HG03521 (cell line): ENCODE data around the gene AP1S3.
"Not testable (repeated sequence)": the region's sequence is repeated elsewhere in the genome, so short reads cannot be mapped to it uniquely, and the experiment has no call there.

Experiments used
- ATAC-seq: cut with Tn5 transposase; IDR thresholded peaks from one replicate; pipeline ENCODE4 v1.9.1; 2021; ENCODE audit warnings: mild to moderate bottlenecking, moderate library complexity; ENCODE audit not compliant: unreplicated experiment

Gene AP1S3

GRCh38 chr2:223854741-223855140, 17.4 kb upstream of the AP1S3 start:
- no peak for ATAC-seq

DNA sequence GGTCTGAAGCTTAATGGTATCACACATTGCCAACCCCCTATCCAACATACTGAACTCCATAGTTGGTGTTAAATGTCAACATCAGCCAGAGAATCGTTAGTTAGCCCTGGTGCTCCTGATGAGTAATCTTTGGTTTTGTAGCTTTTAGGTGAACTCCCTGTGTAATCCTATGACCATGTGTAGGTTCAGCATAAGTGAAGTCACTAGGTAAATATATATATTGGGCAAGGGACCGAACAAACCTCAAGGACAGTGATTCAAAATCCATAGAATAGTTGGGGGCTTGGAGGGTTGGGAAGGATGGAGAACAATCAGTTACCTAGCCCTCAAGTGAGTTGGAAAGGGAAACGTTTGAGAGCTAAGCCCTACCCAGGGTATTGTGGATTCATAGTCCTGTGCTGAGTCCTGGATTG, 16.0 kb upstream of the AP1S3 start:
- ATAC-seq = no peak

- ATAC-seq = no peak
These were observed 15.0 kb upstream of the AP1S3 start for GRCh38 chr2:223852281-223852795.

- no peak for ATAC-seq
These were observed 10.0 kb upstream of the AP1S3 start for GRCh38 chr2:223847410-223847809.

- ATAC-seq = no peak
These were observed 9.1 kb upstream of the AP1S3 start for GRCh38 chr2:223846515-223846914.

GRCh38 chr2:223841436-223842190, 4.2 kb upstream of the AP1S3 start:
- ATAC-seq = no peak

DNA sequence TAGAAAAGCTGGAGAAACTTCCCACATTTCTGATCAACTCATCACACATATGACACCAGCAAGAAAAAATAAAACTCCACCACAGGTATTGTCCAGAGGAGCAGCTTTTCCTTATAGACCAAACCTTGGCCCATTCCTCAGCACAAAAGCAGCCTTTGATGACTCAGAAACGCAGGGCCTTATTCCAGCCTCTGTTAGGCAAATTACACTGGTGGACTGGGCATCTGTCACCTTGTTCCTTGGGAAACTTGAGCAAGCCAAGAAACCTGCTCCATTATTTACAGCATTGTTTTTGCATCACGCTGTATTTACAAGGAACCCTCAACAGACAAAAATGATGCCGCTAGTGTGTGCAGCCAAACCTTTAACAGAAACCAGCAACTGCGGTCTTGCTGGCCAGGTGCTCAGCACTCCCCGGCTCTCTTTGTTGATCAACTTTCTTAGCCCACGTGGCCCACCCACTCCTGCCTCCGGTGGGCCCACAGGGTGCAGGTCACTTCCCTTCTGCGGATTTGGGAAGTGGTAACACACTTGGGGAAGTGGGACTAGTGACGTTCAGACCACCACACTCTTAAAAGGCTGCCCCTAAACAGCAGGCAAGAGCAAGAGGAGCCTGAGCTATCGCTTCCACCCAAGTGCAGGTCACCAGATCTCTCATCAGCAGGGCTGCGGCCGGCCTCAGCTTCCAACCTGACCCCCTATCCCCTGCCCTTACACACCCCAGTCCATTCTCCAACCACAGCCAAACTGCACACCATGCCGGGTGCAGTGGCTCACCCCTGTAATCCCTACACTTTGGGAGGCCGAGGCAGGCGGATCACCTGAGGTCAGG, 1.5 kb downstream of the AP1S3 start:
- ATAC-seq = peak; percentile 62

- no peak for ATAC-seq
These were observed 3.0 kb downstream of the AP1S3 start for GRCh38 chr2:223834431-223834830.

DNA sequence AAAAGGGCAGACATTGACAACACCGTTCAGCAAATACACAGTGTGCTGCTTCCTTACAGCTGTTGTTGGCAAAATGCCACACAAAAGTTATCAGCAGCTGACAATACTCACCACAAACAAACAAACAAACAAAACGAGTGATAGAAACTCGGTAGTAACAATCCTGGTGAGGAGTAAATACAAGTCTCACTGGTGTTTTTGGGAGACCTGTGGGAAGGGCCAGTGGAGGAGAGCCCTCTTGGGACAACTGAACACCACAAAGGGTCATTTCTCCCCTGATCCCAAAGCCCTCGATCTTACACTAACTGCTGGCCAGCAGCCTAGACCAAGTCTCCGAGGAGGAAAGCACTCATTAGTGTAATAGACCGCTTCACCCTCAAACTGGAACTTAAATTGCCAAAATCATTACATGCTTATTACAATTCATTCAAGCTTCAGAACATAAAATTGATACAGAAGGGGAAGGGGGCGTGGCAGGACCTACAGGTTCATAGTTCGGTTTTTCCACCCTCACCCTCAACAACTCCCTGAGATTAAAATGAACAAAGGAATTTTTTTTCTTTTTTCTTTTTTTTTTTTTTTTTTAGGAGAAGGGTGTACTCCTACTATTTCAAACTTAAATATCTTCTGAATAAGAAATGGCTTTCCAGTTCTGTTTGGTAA, 5.0 kb downstream of the AP1S3 start:
- no peak for ATAC-seq

DNA sequence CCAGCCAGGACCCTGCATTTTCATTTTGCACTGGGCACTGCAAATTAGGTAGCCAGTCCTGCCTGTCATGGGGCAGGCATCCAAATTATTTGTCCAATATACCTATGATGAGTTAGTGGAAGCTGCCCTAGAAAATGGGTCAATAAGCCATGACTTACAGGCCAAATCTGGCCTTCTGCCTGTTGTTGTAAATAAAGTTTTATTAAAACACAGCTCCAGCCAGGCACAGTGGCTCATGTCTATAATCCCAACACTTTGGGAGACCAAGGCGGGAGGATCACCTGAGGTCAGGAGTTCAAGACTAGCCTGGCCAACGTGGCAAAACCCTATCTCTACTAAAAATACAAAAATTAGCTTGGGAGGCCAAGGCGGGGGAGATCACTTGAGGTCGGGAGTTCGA, 8.3 kb downstream of the AP1S3 start:
- no peak for ATAC-seq

- no peak for ATAC-seq
These were observed 9.1 kb downstream of the AP1S3 start for GRCh38 chr2:223828314-223828713.

GRCh38 chr2:223826995-223827394, 10.4 kb downstream of the AP1S3 start:
- no peak for ATAC-seq

DNA sequence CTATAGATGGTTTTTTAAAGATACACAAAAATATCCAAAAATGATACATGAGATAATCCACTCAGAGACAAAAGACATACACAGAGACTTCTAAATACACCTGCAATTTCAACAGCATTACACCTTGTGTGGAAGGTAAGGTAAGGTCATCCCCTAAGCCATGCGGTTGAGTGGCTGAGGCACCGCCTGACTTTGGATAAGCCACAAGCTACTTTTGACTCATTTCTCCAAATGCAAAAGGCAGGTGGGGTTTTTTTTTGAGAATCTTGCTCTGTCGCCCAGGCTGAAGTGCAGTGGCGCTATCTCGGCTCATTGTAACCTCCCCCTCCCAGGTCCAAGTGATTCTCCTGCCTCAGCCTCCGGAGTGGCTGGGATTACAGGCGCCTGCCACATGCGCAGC, 13.1 kb downstream of the AP1S3 start:
- ATAC-seq = no peak

DNA sequence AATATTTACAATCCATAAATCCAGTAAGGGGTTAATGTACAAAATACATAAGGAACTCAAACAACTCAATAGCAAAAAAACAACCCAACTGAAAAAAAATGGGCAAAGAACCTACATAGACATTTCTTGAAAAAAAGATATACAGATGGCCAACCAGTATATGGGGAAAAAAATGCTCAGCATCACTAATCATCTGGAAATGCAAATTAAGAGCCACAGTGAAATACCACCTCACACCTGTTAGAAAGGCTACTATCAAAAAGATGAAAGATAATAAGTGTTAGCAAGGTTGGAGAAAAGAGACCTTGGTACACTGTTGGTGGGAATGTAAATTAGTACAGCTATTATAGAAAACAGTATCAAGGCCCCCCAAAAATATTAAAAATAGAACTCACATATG, 14.6 kb downstream of the AP1S3 start:
- ATAC-seq = no peak

DNA sequence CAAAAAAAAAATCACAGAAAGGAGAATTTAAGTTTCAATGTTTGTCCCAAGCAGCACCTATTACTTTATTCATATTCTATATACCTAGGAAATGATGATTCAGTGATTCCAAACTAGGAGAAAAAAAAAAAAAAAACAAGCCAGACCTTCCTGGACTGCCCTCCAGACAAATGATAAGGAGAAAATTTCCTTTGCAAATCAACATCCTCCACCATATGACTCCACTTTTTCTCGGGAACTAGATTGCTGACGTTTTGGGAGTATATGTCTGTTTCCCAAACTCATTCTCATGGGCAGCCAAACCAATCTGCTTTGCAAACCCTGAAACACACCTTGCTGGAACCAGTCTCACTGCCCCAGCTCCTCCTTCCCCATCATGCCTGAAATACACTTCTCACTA, 16.8 kb downstream of the AP1S3 start:
- ATAC-seq = no peak

DNA sequence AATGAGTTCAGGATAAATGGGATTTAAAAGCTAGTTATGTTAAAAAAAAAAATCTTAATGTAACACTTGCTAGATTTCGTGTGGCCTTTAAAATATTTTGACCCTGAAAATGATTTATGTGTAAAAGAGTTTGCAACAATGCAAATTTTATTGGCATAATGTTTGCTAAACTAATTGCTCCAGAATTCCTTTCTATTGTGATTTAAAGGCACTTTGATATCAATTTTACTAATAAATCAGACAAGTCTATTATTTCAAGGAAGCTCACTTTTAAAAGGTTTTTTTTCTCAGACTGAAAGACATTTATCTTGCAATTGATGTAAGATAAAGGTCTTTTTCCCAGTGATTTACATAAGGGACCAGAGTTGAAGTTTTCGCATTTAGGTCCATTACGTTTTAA, 17.5 kb downstream of the AP1S3 start:
- ATAC-seq = no peak

- ATAC-seq = no peak
These were observed 21.4 kb downstream of the AP1S3 start for GRCh38 chr2:223815884-223816570.

DNA sequence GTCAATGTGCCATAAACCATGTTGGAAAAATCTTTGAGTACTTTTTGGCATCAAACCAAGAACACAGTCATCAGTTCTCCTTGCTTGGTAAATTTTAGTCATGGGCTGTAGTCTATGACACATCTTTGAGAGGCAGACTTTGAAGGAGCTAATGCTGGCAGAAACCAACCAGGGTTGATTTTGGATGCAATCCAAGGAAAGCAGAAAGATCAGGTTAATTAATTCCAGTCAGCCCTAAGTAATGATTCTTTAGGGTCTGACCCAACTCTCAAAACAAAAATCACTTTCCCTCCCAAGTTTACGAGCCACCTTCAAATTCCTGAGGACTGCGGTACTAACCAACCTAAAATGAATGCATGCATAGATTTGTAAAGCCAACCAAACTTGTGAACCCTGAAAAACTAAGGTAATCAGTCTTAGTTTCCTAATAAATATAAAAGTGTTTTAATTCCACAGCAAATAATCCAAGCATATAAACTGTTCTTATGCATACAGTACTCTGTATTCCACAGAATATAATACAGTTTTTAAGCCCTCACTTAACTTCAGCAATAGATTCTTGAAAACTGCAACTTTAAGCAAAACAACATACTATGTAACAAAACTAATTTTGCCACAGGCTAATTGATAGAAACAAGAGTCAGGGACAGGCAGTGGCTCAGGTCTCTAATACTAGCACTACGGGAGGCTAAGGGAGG, 22.0 kb downstream of the AP1S3 start:
- ATAC-seq = no peak

GRCh38 chr2:223814764-223815163, 22.6 kb downstream of the AP1S3 start:
- not testable (repeated sequence) for ATAC-seq

DNA sequence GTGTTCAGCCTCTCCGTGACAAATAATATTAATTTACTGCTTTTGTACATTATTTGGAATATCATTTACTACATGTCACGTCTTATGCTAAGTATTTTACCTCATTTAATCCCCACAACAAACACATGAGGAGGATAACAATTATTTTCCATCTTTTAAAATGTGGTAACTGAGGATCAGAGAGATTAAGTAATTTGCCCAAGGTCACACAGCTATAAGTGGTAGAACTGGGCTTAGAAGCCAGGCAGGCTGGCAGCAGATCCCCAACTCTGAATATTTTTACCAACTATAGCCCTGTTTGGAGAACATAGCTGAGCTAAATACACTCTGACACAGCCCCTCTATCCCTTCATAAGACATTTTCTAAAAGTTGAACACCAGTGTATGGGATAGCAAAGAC, 24.1 kb downstream of the AP1S3 start:
- ATAC-seq = no peak
